H1 (cell line): ENCODE data around the gene CALY. TPM values are rescaled to one million over a fixed set of nuclear protein-coding genes. Genes with fewer than 3 reads are reported as not detected.
A peak's percentile ranks its signal among the peaks of the same experiment; 100 is the strongest.

Source experiments
- CTCF ChIA-PET: fragments of 300-600 bp; sonication (Branson Sonifier 250); formaldehyde crosslinking; loops from one replicate; lab custom pipeline; 2021; ENCODE audit not compliant: partially characterized antibody; lab: Charles Lee
- POLR2A ChIA-PET: fragments of 300-600 bp; sonication (Branson Sonifier 250); formaldehyde crosslinking; loops from one replicate; lab custom pipeline; 2021; ENCODE audit warnings: inconsistent platforms; ENCODE audit not compliant: partially characterized antibody; lab: Charles Lee
- DNase-seq, 2 experiments: peaks; one replicate each; pipeline versions ENCODE4 v3.0.0 to v3.0.0-alpha.2; 2010 to 2022; ENCODE audit warnings: low spot score in 2 of 2, low read depth in 1 of 2, mixed read lengths in 1 of 2
- FAIRE-seq: peaks from 2 replicates; lab custom pipeline; 2011; peaks lifted over from hg19 to GRCh38; lab: Jason Lieb, UNC
- H2AFZ ChIP-seq: 2 replicates; pipeline ENCODE4 v1.8.1; 2012; ENCODE audit warnings: low read length, inconsistent platforms
- H2AK5ac ChIP-seq: 2 replicates; pipeline ENCODE4 v1.6.1; 2013; ENCODE audit warnings: low read depth, low read length
- H2BK120ac ChIP-seq: replicated peaks from 2 replicates; pipeline ENCODE3; 2013; ENCODE audit warnings: low read depth, low read length, inconsistent platforms
- H2BK12ac ChIP-seq: 2 replicates; pipeline ENCODE4 v1.6.1; 2013; ENCODE audit warnings: low read depth, low read length
- H2BK15ac ChIP-seq: 2 replicates; pipeline ENCODE4 v1.6.1; 2013; ENCODE audit warnings: low read length
- H2BK20ac ChIP-seq: 2 replicates; pipeline ENCODE4 v1.6.1; 2013; ENCODE audit warnings: low read length
- H2BK5ac ChIP-seq: 2 replicates; pipeline ENCODE4 v1.6.1; 2013; ENCODE audit warnings: low read depth, low read length
- H3K14ac ChIP-seq: 2 replicates; pipeline ENCODE4 v1.6.1; 2013; ENCODE audit warnings: inconsistent platforms; ENCODE audit not compliant: insufficient read length
- H3K18ac ChIP-seq: 2 replicates; pipeline ENCODE4 v1.6.1; 2013; ENCODE audit warnings: low read length; ENCODE audit errors: extremely low read depth
- H3K23ac ChIP-seq: 2 replicates; pipeline ENCODE4 v1.6.1; 2013; ENCODE audit warnings: inconsistent platforms; ENCODE audit not compliant: insufficient read length
- H3K23me2 ChIP-seq: 2 replicates; pipeline ENCODE4 v1.6.1; 2013; ENCODE audit warnings: low read depth, low read length
- H3K27ac ChIP-seq: 2 replicates; pipeline ENCODE4 v1.6.1; 2011; ENCODE audit warnings: low read depth, low read length, inconsistent platforms
- H3K27me3 ChIP-seq, 4 experiments: replicated peaks in 1 of 4; 1 replicate in 1 of 4; 2 replicates in 3 of 4; pipeline versions ENCODE4 v1.6.1 to v1.8.1; 2011 to 2013; ENCODE audit warnings: low read length in 3 of 4, mild to moderate bottlenecking in 3 of 4, inconsistent platforms in 2 of 4, mixed read lengths in 2 of 4, moderate library complexity in 1 of 4; ENCODE audit not compliant: control insufficient read depth in 3 of 4, insufficient read depth in 3 of 4; ENCODE audit errors: extremely low read depth in 1 of 4
- H3K36me3 ChIP-seq, 4 experiments: 2 replicates each; pipeline versions ENCODE4 v1.6.1 to v1.8.1; 2011 to 2013; ENCODE audit warnings: mild to moderate bottlenecking in 4 of 4, low read length in 3 of 4, moderate library complexity in 2 of 4, control low read depth in 1 of 4, inconsistent platforms in 1 of 4; ENCODE audit not compliant: insufficient read depth in 4 of 4, control insufficient read depth in 2 of 4
- H3K4ac ChIP-seq: replicated peaks from 2 replicates; pipeline ENCODE3; 2013; ENCODE audit warnings: low read length, low read depth, mixed read lengths, inconsistent platforms; ENCODE audit not compliant: insufficient read length
- H3K4me1 ChIP-seq, 4 experiments: replicated peaks in 1 of 4; 1 replicate in 1 of 4; 2 replicates in 3 of 4; pipeline versions ENCODE4 v1.6.1 to v1.8.1; 2011 to 2013; ENCODE audit warnings: low read length in 3 of 4, inconsistent platforms in 2 of 4, mixed read lengths in 1 of 4; ENCODE audit not compliant: insufficient read depth in 4 of 4, control insufficient read depth in 3 of 4
- H3K4me2 ChIP-seq, 2 experiments: 2 replicates each; pipeline versions ENCODE4 v1.6.1 to v1.8.1; 2011 to 2013; ENCODE audit warnings: low read depth in 2 of 2, low read length in 2 of 2, control low read depth in 1 of 2, inconsistent platforms in 1 of 2, mild to moderate bottlenecking in 1 of 2; ENCODE audit not compliant: insufficient read depth in 1 of 2
- H3K4me3 ChIP-seq, 4 experiments: fragments of 200-600, 300-600 bp in 1 of 4; sonication (generic), shearing (Covaris generic), sonication (Bioruptor Twin) in 1 of 4; 2 replicates each; pipeline versions ENCODE4 v1.5.1 to v1.8.1; 2011 to 2016; ENCODE audit warnings: low read length in 4 of 4, low read depth in 3 of 4, control low read depth in 2 of 4, inconsistent platforms in 2 of 4, mild to moderate bottlenecking in 2 of 4, mixed read lengths in 1 of 4, moderate library complexity in 1 of 4; ENCODE audit not compliant: insufficient read depth in 2 of 4; ENCODE audit errors: extremely low read depth in 1 of 4
- H3K56ac ChIP-seq: replicated peaks from 2 replicates; pipeline ENCODE3; 2013; ENCODE audit warnings: low read depth, mild to moderate bottlenecking, mixed read lengths, low read length, inconsistent platforms; ENCODE audit not compliant: insufficient read length
- H3K79me1 ChIP-seq: 2 replicates; pipeline ENCODE4 v1.6.1; 2013; ENCODE audit warnings: low read depth, low read length, control low read depth
- H3K79me2 ChIP-seq, 2 experiments: 2 replicates each; pipeline versions ENCODE4 v1.6.1 to v1.8.1; 2012 to 2013; ENCODE audit warnings: low read length in 2 of 2, mild to moderate bottlenecking in 2 of 2, inconsistent platforms in 1 of 2; ENCODE audit not compliant: insufficient read depth in 2 of 2, control insufficient read depth in 1 of 2
- H3K9ac ChIP-seq, 4 experiments: replicated peaks in 1 of 4; 1 replicate in 1 of 4; 2 replicates in 3 of 4; pipeline versions ENCODE4 v1.6.1 to v1.8.1; 2011 to 2013; ENCODE audit warnings: low read depth in 3 of 4, low read length in 3 of 4, control low read depth in 2 of 4, mild to moderate bottlenecking in 2 of 4, moderate library complexity in 2 of 4, inconsistent platforms in 1 of 4; ENCODE audit errors: extremely low read depth in 1 of 4
- H3K9me3 ChIP-seq, 2 experiments: 2 replicates each; pipeline versions ENCODE4 v1.6.1 to v1.8.1; 2012 to 2013; ENCODE audit warnings: mild to moderate bottlenecking in 2 of 2, moderate library complexity in 2 of 2, control low read depth in 1 of 2, inconsistent platforms in 1 of 2, low read depth in 1 of 2, low read length in 1 of 2, mixed read lengths in 1 of 2; ENCODE audit not compliant: insufficient read depth in 2 of 2
- H4K20me1 ChIP-seq, 2 experiments: replicated peaks in 1 of 2; 2 replicates each; pipeline versions ENCODE3 to v1.8.1; 2011 to 2013; ENCODE audit warnings: inconsistent platforms in 2 of 2, low read length in 2 of 2, mild to moderate bottlenecking in 1 of 2; ENCODE audit not compliant: insufficient read depth in 2 of 2, control insufficient read depth in 1 of 2
- H4K5ac ChIP-seq: 2 replicates; pipeline ENCODE4 v1.6.1; 2013; ENCODE audit warnings: low read length, low read depth, mixed read lengths, inconsistent platforms; ENCODE audit not compliant: insufficient read length
- H4K8ac ChIP-seq: 2 replicates; pipeline ENCODE4 v1.8.0; 2013; ENCODE audit warnings: mild to moderate bottlenecking, moderate library complexity, low read length, inconsistent platforms; ENCODE audit not compliant: insufficient read depth; ENCODE audit errors: extremely low read depth
- H4K91ac ChIP-seq: replicated peaks from 2 replicates; pipeline ENCODE3; 2013; ENCODE audit warnings: low read length, mixed read lengths, inconsistent platforms; ENCODE audit not compliant: insufficient read length
- ATF2 ChIP-seq: IDR thresholded peaks from 2 replicates; pipeline ENCODE4 v1.6.1; 2012; ENCODE audit warnings: low read length, inconsistent platforms
- CTCF ChIP-seq, 3 experiments: IDR thresholded peaks; 1 replicate in 2 of 3; 2 replicates in 1 of 3; pipeline versions ENCODE4 v1.5.1 to v1.6.1; 2011; ENCODE audit warnings: low read length in 3 of 3, mild to moderate bottlenecking in 3 of 3, inconsistent platforms in 2 of 3, low read depth in 1 of 3, moderate library complexity in 1 of 3; ENCODE audit not compliant: insufficient read depth in 1 of 3; ENCODE audit errors: control extremely low read depth in 1 of 3
- EZH2 ChIP-seq: fragments of 200-600 bp; sonication (generic); IDR thresholded peaks from 2 replicates; pipeline ENCODE4 v1.7.1; 2012; ENCODE audit warnings: low read depth, mild to moderate bottlenecking, moderate library complexity, low read length, inconsistent platforms; ENCODE audit not compliant: severe bottlenecking
- SAP30 ChIP-seq: fragments of 300-600 bp; sonication (generic); IDR thresholded peaks from 2 replicates; pipeline ENCODE4 v1.7.1; 2012; ENCODE audit warnings: low read length, moderate library complexity, mild to moderate bottlenecking, inconsistent platforms; ENCODE audit not compliant: insufficient read depth, insufficient replicate concordance
- SRF ChIP-seq: IDR thresholded peaks from 2 replicates; pipeline ENCODE4 v1.6.1; 2011; ENCODE audit warnings: mild to moderate bottlenecking, low read depth, low read length, moderate library complexity
- WGBS, 2 experiments: shearing (Covaris generic) in 1 of 2; methylation state at CpG; one replicate each; pipeline versions ENCODE4 v1.1.6 to v1.1.7; 2013 to 2015; ENCODE audit warnings: low lambda C conversion rate in 2 of 2, mixed read lengths in 2 of 2, inconsistent platforms in 1 of 2, low coverage in 1 of 2, missing lambda C conversion rate in 1 of 2; ENCODE audit not compliant: insufficient replicate concordance in 2 of 2, insufficient coverage in 1 of 2, insufficient read length in 1 of 2; ENCODE audit errors: extremely low coverage in 1 of 2, missing lambda C conversion rate in 1 of 2; 5-methylcytosine and 5-hydroxymethylcytosine counted together
- polyA plus RNA-seq, 7 experiments: library from polyadenylated mRNA; depleted of rRNA in 3 of 7; stranded (reverse) in 5 of 7; unstranded in 2 of 7; fragments of >200 nt in 5 of 7; fragments of 200-250 nt in 2 of 7; gene quantifications; 1 replicate in 5 of 7; 2 replicates in 1 of 7; 4 replicates in 1 of 7; pipeline versions ENCODE4 v1.2.1 to v1.2.3, GENCODE V29; 2011 to 2013; ENCODE audit warnings: missing spikeins in 2 of 7, mixed read lengths in 2 of 7
- total RNA-seq: library from RNA; stranded (reverse); fragmentation: NEBNext Ultra II Directional; extraction: Animal tissue kit (Norgen Biotek cat#: 25700); gene quantifications from 2 replicates; pipeline ENCODE4 v1.2.1, GENCODE V29; 2021

Gene CALY
- total and polyA plus RNA-seq, 2 of the 8 experiments (the other 6 are each of a cell fraction or from before 2014, with no cell fraction given): 1.3 to 1.5 TPM

DNA sequence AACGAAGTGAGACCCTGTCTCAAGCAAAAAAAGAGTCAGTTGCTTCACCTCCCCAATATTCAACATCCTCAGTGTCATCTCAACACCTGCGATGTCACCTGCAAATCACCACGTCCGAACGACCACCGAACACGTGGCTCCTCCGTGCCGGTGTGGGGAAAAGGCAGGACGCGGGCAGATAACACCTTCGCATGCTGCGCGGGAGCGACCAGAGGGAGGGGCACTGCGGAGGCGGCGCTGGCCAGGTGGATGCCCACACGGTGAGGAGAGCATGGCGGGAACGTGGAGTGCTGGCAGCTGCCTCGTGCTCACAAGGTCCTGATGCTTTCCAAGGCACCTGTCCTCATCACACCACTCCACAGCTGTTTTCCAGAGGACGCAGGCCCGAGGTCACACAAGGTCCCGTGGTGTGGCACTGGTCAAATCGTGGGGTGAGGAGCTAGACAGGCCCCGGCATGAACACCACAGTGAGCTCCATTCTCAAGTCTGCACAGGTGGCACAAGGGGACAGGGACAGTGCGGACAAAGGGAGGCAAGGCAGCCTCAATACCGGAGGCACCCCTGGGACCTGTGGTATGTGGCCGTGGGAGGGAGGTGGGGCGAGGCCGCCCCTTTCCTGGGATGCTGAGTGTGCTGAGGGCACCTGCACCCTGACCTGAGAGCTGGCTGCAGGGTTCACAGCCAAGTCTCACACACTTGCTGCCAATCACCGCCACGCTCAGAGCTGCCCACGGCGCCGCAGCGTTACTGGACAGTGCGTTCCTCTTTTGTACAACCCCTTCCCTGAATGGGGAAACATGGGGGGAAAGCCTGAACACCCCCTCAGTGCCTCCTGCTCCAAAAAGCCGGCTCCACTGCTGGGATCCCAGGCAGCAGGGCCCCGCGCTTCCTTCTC lies 41.0 kb downstream of the CALY start:
- Histone ChIP-seq H3K79me2 (no peaks in the 10 kb centered on the region), H4K20me1 (peaks cover 0 to 7% of the 10 kb centered on the region in 2 experiments), H3K9ac (no peak overlapping the region; a peak in 2 of 7 replicates), H3K18ac (no peak overlapping the region), H3K4ac (no peak overlapping the region), H4K91ac (no peak overlapping the region), H2BK12ac (no peak overlapping the region), H2BK15ac (no peak overlapping the region), H2BK5ac (no peak overlapping the region; the same call in 1 of the 2 replicates), H3K4me1 (no peaks in the 10 kb centered on the region), H3K4me3 (no peak overlapping the region), H3K36me3 (peaks cover 27 to 62% (median 52%) of the 10 kb centered on the region in 4 experiments), H3K27me3 (no peaks in the 10 kb centered on the region), H2AFZ (no peak overlapping the region), H2BK120ac (no peak overlapping the region), H4K8ac (peak overlapping the region; percentile 71; the same call in 1 of the 2 replicates), H3K14ac (no peak overlapping the region), H3K23me2 (no peaks in the 10 kb centered on the region), H4K5ac (no peak overlapping the region), H3K9me3 (no peaks in the 10 kb centered on the region), H3K23ac (no peak overlapping the region), H3K27ac (no peak overlapping the region), H3K4me2 (no peak overlapping the region), H3K56ac (no peak overlapping the region), H3K79me1 (no peaks in the 10 kb centered on the region), H2BK20ac (no peak overlapping the region), H2AK5ac (no peak overlapping the region)
- DNase-seq: no peak
- 93% methylated on average over 41 of the region's 42 CpGs; no CpG with 5 or more reads in 1 of the 2 experiments for WGBS, 2 experiments
- no peak for FAIRE-seq
- ChIA-PET POLR2A (no interaction called here), CTCF (interaction anchor here (1.1 to 3.8 kb wide), 3 partner anchors 8 to 16 kb away, joined by 3 to 21 read pairs (median 9); no protein-coding TSS in a partner anchor)
- TF ChIP-seq CTCF (IDR thresholded peaks at IDR 0.05; ENCODE audit: control extremely low read depth in 1 of 3, insufficient read depth in 1 of 3, low read depth in 1 of 3, low read length in 3 of 3): no peak
- no peak for TF ChIP-seq ATF2
- no peak for TF ChIP-seq SRF
- TF ChIP-seq SAP30: no peak
- TF ChIP-seq EZH2: no peak
